ENCODE data around the gene GIT2.

DNA sequence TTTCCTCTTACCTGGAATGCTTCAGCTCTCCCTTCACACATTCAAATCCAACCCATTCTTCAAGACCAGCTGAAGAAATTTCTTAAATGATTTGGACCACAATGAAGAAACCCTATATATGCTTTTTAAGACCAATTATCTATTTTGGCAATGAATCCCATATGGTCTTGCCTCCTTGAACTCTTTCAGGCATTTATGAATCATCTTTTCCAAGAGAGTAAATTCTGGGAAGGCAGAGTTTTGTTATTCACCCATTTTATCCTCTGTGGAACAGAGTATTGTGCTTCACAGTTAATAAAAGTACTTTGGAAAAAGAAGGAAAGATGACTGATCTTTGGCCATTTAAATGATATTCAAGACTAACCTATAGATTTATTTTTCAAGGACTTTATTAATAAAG, 14.0 kb downstream of the GIT2 start:
- no peak for TF ChIP-seq POLR2A (IDR thresholded peaks at IDR 0.05)
- TF ChIP-seq, protein P1, sequence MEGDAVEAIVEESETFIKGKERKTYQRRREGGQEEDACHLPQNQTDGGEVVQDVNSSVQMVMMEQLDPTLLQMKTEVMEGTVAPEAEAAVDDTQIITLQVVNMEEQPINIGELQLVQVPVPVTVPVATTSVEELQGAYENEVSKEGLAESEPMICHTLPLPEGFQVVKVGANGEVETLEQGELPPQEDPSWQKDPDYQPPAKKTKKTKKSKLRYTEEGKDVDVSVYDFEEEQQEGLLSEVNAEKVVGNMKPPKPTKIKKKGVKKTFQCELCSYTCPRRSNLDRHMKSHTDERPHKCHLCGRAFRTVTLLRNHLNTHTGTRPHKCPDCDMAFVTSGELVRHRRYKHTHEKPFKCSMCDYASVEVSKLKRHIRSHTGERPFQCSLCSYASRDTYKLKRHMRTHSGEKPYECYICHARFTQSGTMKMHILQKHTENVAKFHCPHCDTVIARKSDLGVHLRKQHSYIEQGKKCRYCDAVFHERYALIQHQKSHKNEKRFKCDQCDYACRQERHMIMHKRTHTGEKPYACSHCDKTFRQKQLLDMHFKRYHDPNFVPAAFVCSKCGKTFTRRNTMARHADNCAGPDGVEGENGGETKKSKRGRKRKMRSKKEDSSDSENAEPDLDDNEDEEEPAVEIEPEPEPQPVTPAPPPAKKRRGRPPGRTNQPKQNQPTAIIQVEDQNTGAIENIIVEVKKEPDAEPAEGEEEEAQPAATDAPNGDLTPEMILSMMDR (IDR thresholded peaks at IDR 0.05), result no peak

Measured in adrenal gland (tissue), 5 donors.